Mammary epithelial cell (primary cell): ENCODE results near the gene NLRP1.

Experiments used
- CTCF ChIP-seq, 2 donors: IDR thresholded peaks in 1 of 2; conservative IDR thresholded peaks in 1 of 2; 2 replicates each; pipeline ENCODE4 v1.5.1; 2011 to 2012; ENCODE audit warnings: inconsistent platforms in 2 of 2, low read length in 2 of 2, mild to moderate bottlenecking in 2 of 2, control low read depth in 1 of 2, low read depth in 1 of 2; ENCODE audit not compliant: insufficient read depth in 1 of 2; ENCODE audit errors: extremely low read depth in 1 of 2
- EZH2 ChIP-seq: IDR thresholded peaks from 2 replicates; pipeline ENCODE4 v1.6.1; 2012; ENCODE audit warnings: low read length, inconsistent platforms, borderline replicate concordance

GRCh38 chr17:5630434-5630833, 46.1 kb upstream of the NLRP1 start:
- no peak for TF ChIP-seq CTCF (conservative IDR thresholded peaks at IDR 0.05 in 1 of 2, IDR thresholded peaks at IDR 0.05 in 1 of 2; ENCODE audit: extremely low read depth in 1 of 2, insufficient read depth in 1 of 2, low read depth in 1 of 2, low read length in 2 of 2)
- TF ChIP-seq EZH2: no peak
